SK-N-SH treated with all-trans-retinoic acid at 6 μM for 48 hours (cell line): ENCODE data around the gene DIPK1B.

ENCODE experiments used
- CREB5 ChIP-seq: fragments of 250-450 bp; sonication (Bioruptor Pico); IDR thresholded peaks from 2 replicates; pipeline ENCODE4 v1.5.1; 2020; ENCODE audit warnings: low read depth, mild to moderate bottlenecking, moderate library complexity
- CSDC2 ChIP-seq: fragments of 250-450 bp; sonication (Bioruptor Pico); IDR thresholded peaks from 2 replicates; pipeline ENCODE4 v1.5.0; 2020; ENCODE audit warnings: mild to moderate bottlenecking, moderate library complexity
- GLIS3 ChIP-seq: fragments of 250-450 bp; sonication (Bioruptor Pico); IDR thresholded peaks from 2 replicates; pipeline ENCODE4 v1.5.0; 2020; ENCODE audit warnings: mild to moderate bottlenecking, moderate library complexity
- ISL1 ChIP-seq: fragments of 250-450 bp; sonication (Bioruptor Pico); IDR thresholded peaks from 2 replicates; pipeline ENCODE4 v2.1.2; 2022; ENCODE audit warnings: mild to moderate bottlenecking, moderate library complexity
- OSR1 ChIP-seq: fragments of 250-450 bp; sonication (Bioruptor Pico); IDR thresholded peaks from 2 replicates; pipeline ENCODE4 v1.8.0; 2022; ENCODE audit warnings: moderate library complexity, mild to moderate bottlenecking, inconsistent platforms
- PATZ1 ChIP-seq: fragments of 250-450 bp; sonication (Bioruptor Pico); IDR thresholded peaks from 2 replicates; pipeline ENCODE4 v1.8.0; 2020; ENCODE audit warnings: mild to moderate bottlenecking, moderate library complexity, borderline replicate concordance
- POU6F1 ChIP-seq: fragments of 250-450 bp; sonication (Bioruptor Pico); IDR thresholded peaks from 2 replicates; pipeline ENCODE4 v1.8.0; 2021; ENCODE audit warnings: low read depth, mild to moderate bottlenecking, moderate library complexity, borderline replicate concordance
- RARB ChIP-seq: fragments of 250-450 bp; sonication (Bioruptor Pico); IDR thresholded peaks from 2 replicates; pipeline ENCODE4 v1.8.0; 2021; ENCODE audit warnings: mild to moderate bottlenecking, moderate library complexity
- TCF4 ChIP-seq: fragments of 250-450 bp; sonication (Bioruptor Pico); IDR thresholded peaks from 2 replicates; pipeline ENCODE4 v1.8.0; 2021; ENCODE audit warnings: mild to moderate bottlenecking, moderate library complexity, borderline replicate concordance
- TSHZ2 ChIP-seq: fragments of 250-450 bp; sonication (Bioruptor Pico); IDR thresholded peaks from 2 replicates; pipeline ENCODE4 v1.5.0; 2020; ENCODE audit warnings: mild to moderate bottlenecking, moderate library complexity
- ZC3H10 ChIP-seq: fragments of 250-450 bp; sonication (Bioruptor Pico); IDR thresholded peaks from 2 replicates; pipeline ENCODE4 v1.5.1; 2021; ENCODE audit warnings: mild to moderate bottlenecking, moderate library complexity
- ZNF565 ChIP-seq: fragments of 450-650 bp; formaldehyde crosslinking; conservative IDR thresholded peaks from 2 replicates; pipeline ENCODE4 v1.5.0; 2020; ENCODE audit warnings: low read depth, mild to moderate bottlenecking, moderate library complexity
- ZNF70 ChIP-seq: fragments of 450-650 bp; formaldehyde crosslinking; IDR thresholded peaks from 2 replicates; pipeline ENCODE4 v1.5.0; 2020; ENCODE audit warnings: mild to moderate bottlenecking, moderate library complexity
- ZNF8 ChIP-seq: fragments of 450-650 bp; formaldehyde crosslinking; IDR thresholded peaks from 2 replicates; pipeline ENCODE4 v1.5.0; 2020; ENCODE audit warnings: mild to moderate bottlenecking, moderate library complexity

GRCh38 chr9:136762221-136762691 is 49.9 kb downstream of the DIPK1B start:
- TF ChIP-seq RARB = no peak
- no peak for TF ChIP-seq ZC3H10 (CRISPR knock-in tag)
- no peak for TF ChIP-seq PATZ1 (CRISPR knock-in tag)
- no peak for TF ChIP-seq ZNF8
- no peak for TF ChIP-seq ISL1 (CRISPR knock-in tag)
- TF ChIP-seq CREB5 (CRISPR knock-in tag) = no peak
- no peak for TF ChIP-seq ZNF565 (CRISPR knock-in tag)
- TF ChIP-seq OSR1 (CRISPR knock-in tag) = no peak
- TF ChIP-seq GLIS3 (CRISPR knock-in tag) = no peak
- no peak for TF ChIP-seq TCF4
- TF ChIP-seq ZNF70 = no peak
- no peak for TF ChIP-seq TSHZ2 (CRISPR knock-in tag)
- TF ChIP-seq CSDC2 (CRISPR knock-in tag) = no peak
- TF ChIP-seq POU6F1 (CRISPR knock-in tag) = no peak
